ENCODE data around the gene IL36RN. TPM values are rescaled to one million over a fixed set of nuclear protein-coding genes. Genes with fewer than 3 reads are reported as not detected.

The IL36RN gene
- polyA plus RNA-seq, 1 of the 3 experiments (the other 2 are of a cell fraction): not detected

- TF ChIP-seq NRF1 (IDR thresholded peaks at IDR 0.05; ENCODE audit: low read depth, low read length) (no peak), EZH2phosphoT487 (IDR thresholded peaks at IDR 0.05; ENCODE audit: borderline replicate concordance, low read depth) (no peak), RAD21 (IDR thresholded peaks at IDR 0.05; ENCODE audit: low read length) (no peak)
Observed at GRCh38 chr2:113060796-113061195, 1.8 kb downstream of the IL36RN start (continued).

GRCh38 chr2:113061241-113061640 lies 2.2 kb downstream of the IL36RN start:
- no peaks in the 10 kb centered on the region for H3K9me3 ChIP-seq
- TF ChIP-seq RAD21 (IDR thresholded peaks at IDR 0.05; ENCODE audit: low read length) (no peak), GATA2 (CRISPR knock-in tag; IDR thresholded peaks at IDR 0.05) (no peak), JUND (IDR thresholded peaks at IDR 0.05) (no peak), ELF1 (IDR thresholded peaks at IDR 0.05) (no peak), REST (IDR thresholded peaks at IDR 0.05; ENCODE audit: low read depth, low read length) (no peak), FOXJ3 (CRISPR knock-in tag; IDR thresholded peaks at IDR 0.05) (no peak), RXRA (IDR thresholded peaks at IDR 0.05; ENCODE audit: borderline replicate concordance, low read depth) (no peak), SIN3A (IDR thresholded peaks at IDR 0.05; ENCODE audit: borderline replicate concordance, low read depth, low read length) (no peak), YY1 (IDR thresholded peaks at IDR 0.05; ENCODE audit: low read depth) (no peak), PBX3 (IDR thresholded peaks at IDR 0.05) (no peak), EP300 (IDR thresholded peaks at IDR 0.05; ENCODE audit: borderline replicate concordance in 1 of 2, low read depth in 1 of 2, low read length in 1 of 2) (no peak), TCF12 (IDR thresholded peaks at IDR 0.05) (no peak), MXI1 (IDR thresholded peaks at IDR 0.05; ENCODE audit: low read depth, low read length) (no peak), EZH2phosphoT487 (IDR thresholded peaks at IDR 0.05; ENCODE audit: borderline replicate concordance, low read depth) (no peak), POLR2AphosphoS5 (IDR thresholded peaks at IDR 0.05; ENCODE audit: low read depth, low read length) (no peak), MAX (IDR thresholded peaks at IDR 0.05; ENCODE audit: low read depth) (no peak), RFX5 (IDR thresholded peaks at IDR 0.05; ENCODE audit: low read length) (no peak)
- H3F3A ChIP-seq (replicated peaks; ENCODE audit: insufficient read depth): no peaks in the 10 kb centered on the region
- WGBS (ENCODE audit: low lambda C conversion rate): 20% methylated on average over 1 of the region's 2 CpGs
- H3K9ac ChIP-seq: no peak overlapping the region
- DNase-seq: no peak
- CTCF ChIA-PET: no interaction called here
- no peaks in the 10 kb centered on the region for H4K20me1 ChIP-seq (ENCODE audit: insufficient read depth)
- no peaks in the 10 kb centered on the region for H3K4me1 ChIP-seq (ENCODE audit: control insufficient read depth in 1 of 2, insufficient read depth in 2 of 2, low read depth in 1 of 2, low read length in 1 of 2)
- H3K4me3 ChIP-seq (ENCODE audit: low read depth in 2 of 2, low read length in 1 of 2): no peak overlapping the region
- no peak overlapping the region for H2AFZ ChIP-seq (ENCODE audit: low read depth)
- H3K27me3 ChIP-seq (ENCODE audit: insufficient read depth): no peaks in the 10 kb centered on the region; the same call in 1 of the 2 replicates
- H3K36me3 ChIP-seq (replicated peaks in 1 of 2; ENCODE audit: control insufficient read depth in 1 of 2, insufficient read depth in 2 of 2, low read length in 1 of 2): no peaks in the 10 kb centered on the region
- POLR2A ChIA-PET: no interaction called here
- no peak overlapping the region for H3K27ac ChIP-seq (ENCODE audit: low read depth in 2 of 2, low read length in 1 of 2)
- no peaks in the 10 kb centered on the region for H3K9me2 ChIP-seq
- no peak overlapping the region for H3K4me2 ChIP-seq
- H3K79me2 ChIP-seq (ENCODE audit: insufficient read depth): no peaks in the 10 kb centered on the region

Measured in SK-N-SH (cell line).